HCT116 (cell line): ENCODE results near the gene ITGA1. TPM values are rescaled to one million over a fixed set of nuclear protein-coding genes. Genes with fewer than 3 reads are reported as not detected.

Source experiments
- ATAC-seq: fragments of 200-7000 bp; cut with Tn5 transposase; 2 replicates; pipeline ENCODE4 v1.9.1; 2020; ENCODE audit warnings: mild to moderate bottlenecking, moderate library complexity
- BruUV-seq: library from RNA; stranded (reverse); fragments of 400-500 nt; replicated peaks from 2 replicates; lab custom pipeline; 2021; lab: Mats Ljungman, UMichigan
- CTCF ChIA-PET: fragments of 300-600 bp; sonication (Branson Sonifier 250); formaldehyde crosslinking; loops from one replicate; lab custom pipeline; 2021; ENCODE audit warnings: antibody characterized with exemption; lab: Charles Lee
- POLR2A ChIA-PET: fragments of 300-600, 350-600 bp; sonication (Branson Sonifier 250); formaldehyde crosslinking; loops from one replicate; lab custom pipeline; 2021; ENCODE audit warnings: antibody characterized with exemption; lab: Charles Lee
- RAD21 ChIA-PET, 2 experiments: fragments of 300-600 bp; sonication (Branson Sonifier 250); formaldehyde crosslinking; loops; one replicate each; lab custom pipeline; 2023; ENCODE audit warnings: low total read pairs in 2 of 2; ENCODE audit not compliant: uncharacterized antibody in 2 of 2, unreplicated experiment in 2 of 2, low non-redundant PET in 1 of 2; lab: Charles Lee
- DNase-seq: peaks from one replicate; pipeline ENCODE4 v3.0.0-alpha.2; 2010; ENCODE audit warnings: low read depth, low spot score
- H2AFZ ChIP-seq: fragments of 200-600 bp; shearing (Covaris generic), sonication (generic); 2 replicates; pipeline ENCODE4 v1.6.1; 2017; ENCODE audit warnings: low read depth, mixed run types, mixed read lengths, antibody characterized with exemption, low read length; ENCODE audit not compliant: poor library complexity, severe bottlenecking
- H3K27ac ChIP-seq: 2 replicates; pipeline ENCODE4 v1.5.1; 2012; ENCODE audit warnings: low read depth, low read length
- H3K27me3 ChIP-seq: fragments of 200-600 bp; sonication (generic); 2 replicates; pipeline ENCODE4 v1.6.1; 2016; ENCODE audit warnings: mixed run types, low read length, mixed read lengths; ENCODE audit not compliant: insufficient read depth
- H3K36me3 ChIP-seq, 2 experiments: fragments of 200-500 bp in 1 of 2; fragments of 200-600 bp in 1 of 2; sonication (Bioruptor generic) in 1 of 2; sonication (generic) in 1 of 2; 2 replicates each; pipeline versions ENCODE4 v1.5.1 to v1.6.1; 2014 to 2016; ENCODE audit warnings: low read length in 2 of 2, inconsistent platforms in 1 of 2, mixed read lengths in 1 of 2, mixed run types in 1 of 2; ENCODE audit not compliant: insufficient read depth in 2 of 2, control insufficient read depth in 1 of 2
- H3K4me1 ChIP-seq, 2 experiments: fragments of 200-600 bp in 1 of 2; sonication (generic) in 1 of 2; 2 replicates each; pipeline versions ENCODE4 v1.5.1 to v1.6.1; 2012 to 2017; ENCODE audit warnings: low read length in 2 of 2, inconsistent platforms in 1 of 2, mild to moderate bottlenecking in 1 of 2, mixed read lengths in 1 of 2, mixed run types in 1 of 2, moderate library complexity in 1 of 2; ENCODE audit not compliant: insufficient read depth in 2 of 2, control insufficient read depth in 1 of 2
- H3K4me2 ChIP-seq: fragments of 200-600 bp; sonication (generic); 2 replicates; pipeline ENCODE4 v1.6.1; 2017; ENCODE audit warnings: mixed run types, low read length, mixed read lengths
- H3K4me3 ChIP-seq, 2 experiments: fragments of 200-600 bp in 1 of 2; sonication (generic) in 1 of 2; replicated peaks in 1 of 2; 2 replicates each; pipeline ENCODE4 v1.5.1; 2011 to 2016; ENCODE audit warnings: low read length in 2 of 2, control low read depth in 1 of 2, low read depth in 1 of 2, mild to moderate bottlenecking in 1 of 2, mixed read lengths in 1 of 2, mixed run types in 1 of 2
- H3K79me2 ChIP-seq: fragments of 200-600 bp; sonication (generic); 2 replicates; pipeline ENCODE4 v1.6.1; 2017; ENCODE audit warnings: mild to moderate bottlenecking, mixed run types, low read length, moderate library complexity, mixed read lengths; ENCODE audit not compliant: insufficient read depth
- H3K9ac ChIP-seq: fragments of 200-600 bp; sonication (generic); 2 replicates; pipeline ENCODE4 v1.6.1; 2016; ENCODE audit warnings: low read length, mixed read lengths
- H3K9me2 ChIP-seq: fragments of 200-600 bp; sonication (generic), shearing (Covaris generic); 2 replicates; pipeline ENCODE4 v1.6.1; 2017; ENCODE audit warnings: mixed run types, mild to moderate bottlenecking, moderate library complexity; ENCODE audit not compliant: insufficient read depth
- H3K9me3 ChIP-seq, 2 experiments: fragments of 200-500 bp in 1 of 2; fragments of 200-600 bp in 1 of 2; sonication (Bioruptor generic) in 1 of 2; sonication (generic) in 1 of 2; 2 replicates each; pipeline ENCODE4 v1.6.1; 2014 to 2017; ENCODE audit warnings: low read length in 2 of 2, mixed read lengths in 2 of 2, inconsistent platforms in 1 of 2, low read depth in 1 of 2, mild to moderate bottlenecking in 1 of 2, mixed run types in 1 of 2, moderate library complexity in 1 of 2; ENCODE audit not compliant: control insufficient read depth in 1 of 2, insufficient read depth in 1 of 2
- H4K20me1 ChIP-seq: fragments of 200-600 bp; sonication (generic), shearing (Covaris generic); 2 replicates; pipeline ENCODE4 v1.6.1; 2017; ENCODE audit warnings: mixed run types, mild to moderate bottlenecking, moderate library complexity; ENCODE audit not compliant: insufficient read depth
- EGR1 ChIP-seq: IDR thresholded peaks from 2 replicates; pipeline ENCODE4 v1.6.1; 2012; ENCODE audit warnings: low read depth
- EZH2phosphoT487 ChIP-seq: fragments of 200-600 bp; IDR thresholded peaks from 2 replicates; pipeline ENCODE4 v1.6.1; 2018; ENCODE audit warnings: antibody characterized with exemption, borderline replicate concordance
- JUND ChIP-seq: IDR thresholded peaks from 2 replicates; pipeline ENCODE4 v1.6.1; 2012
- POLR2A ChIP-seq: IDR thresholded peaks from 2 replicates; pipeline ENCODE4 v1.7.0; 2011; ENCODE audit warnings: borderline replicate concordance; ENCODE audit not compliant: insufficient read depth, insufficient read length; ENCODE audit errors: extremely low read depth
- POLR2AphosphoS5 ChIP-seq: IDR thresholded peaks from 2 replicates; pipeline ENCODE4 v1.6.1; 2011; ENCODE audit warnings: mild to moderate bottlenecking, low read depth, low read length, moderate library complexity
- RAD21 ChIP-seq: IDR thresholded peaks from 2 replicates; pipeline ENCODE4 v1.6.1; 2012; ENCODE audit warnings: low read depth, mild to moderate bottlenecking
- SP1 ChIP-seq: IDR thresholded peaks from 2 replicates; pipeline ENCODE4 v1.6.1; 2012; ENCODE audit warnings: low read depth
- SRF ChIP-seq: IDR thresholded peaks from 2 replicates; pipeline ENCODE4 v1.6.1; 2012; ENCODE audit warnings: low read depth
- TCF7L2 ChIP-seq: IDR thresholded peaks from 2 replicates; pipeline ENCODE4 v1.7.0; 2011; ENCODE audit warnings: borderline replicate concordance, inconsistent platforms; ENCODE audit not compliant: insufficient read depth, insufficient read length; ENCODE audit errors: extremely low read depth
- ZFX ChIP-seq: fragments of 450-650 bp; IDR thresholded peaks from 2 replicates; pipeline ENCODE4 v1.6.1; 2017
- ZNF274 ChIP-seq: fragments of 200-500 bp; sonication (Bioruptor generic); IDR thresholded peaks from 2 replicates; pipeline ENCODE4 v1.6.1; 2014; ENCODE audit warnings: mild to moderate bottlenecking, low read depth, low read length, inconsistent platforms
- intact Hi-C: fragments of 100-400 bp; cut with micrococcal nuclease; formaldehyde crosslinking; loops from 2 replicates; pipeline ENCODE4 v1.10.0; 2022
- total RNA-seq: library from RNA; stranded (reverse); gene quantifications from one replicate; pipeline ENCODE4 v1.2.1, GENCODE V29; 2021; ENCODE audit not compliant: unreplicated experiment
- TF ChIP-seq, protein P1 (sequence below): IDR thresholded peaks from 2 replicates; pipeline ENCODE4 v1.6.1; 2012; ENCODE audit warnings: low read depth
- TF ChIP-seq, protein P2 (sequence below), 3 experiments: fragments of 200-600 bp in 1 of 3; sonication (generic) in 1 of 3; IDR thresholded peaks in 2 of 3; conservative IDR thresholded peaks in 1 of 3; 2 replicates each; pipeline ENCODE4 v1.5.1; 2012 to 2017; ENCODE audit warnings: low read depth in 2 of 3, low read length in 2 of 3, antibody characterized with exemption in 1 of 3, borderline replicate concordance in 1 of 3, control low read depth in 1 of 3, mild to moderate bottlenecking in 1 of 3, mixed read lengths in 1 of 3, mixed run types in 1 of 3, moderate library complexity in 1 of 3; ENCODE audit not compliant: insufficient read depth in 1 of 3
- TF ChIP-seq, protein P3 (sequence below): IDR thresholded peaks from 2 replicates; pipeline ENCODE4 v1.6.1; 2012

Gene ITGA1
- total RNA-seq, 1 experiment from 2014 or later: 1.8 TPM

DNA sequence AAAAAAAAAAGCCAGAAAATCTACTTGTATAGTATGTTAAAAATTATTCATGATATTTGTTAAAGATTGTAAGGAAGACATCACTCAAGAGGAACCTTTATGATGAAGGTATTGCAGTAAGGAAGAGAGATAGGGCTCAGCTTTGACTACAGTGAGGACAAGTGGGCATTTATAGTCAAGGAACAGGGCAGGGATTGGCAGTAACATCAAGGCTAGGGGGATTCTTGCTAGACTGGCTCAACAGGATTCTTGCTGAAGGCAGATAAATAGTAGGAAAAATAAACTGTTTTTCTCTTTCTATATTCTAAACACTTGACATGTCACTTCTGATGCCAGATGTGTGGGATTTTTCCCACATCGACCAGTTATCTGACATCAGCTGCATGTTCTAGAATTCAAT is 96.7 kb downstream of the ITGA1 start:
- Histone ChIP-seq H3K9me2 (no peaks in the 10 kb centered on the region), H3K4me1 (no peaks in the 10 kb centered on the region), H3K4me3 (no peak overlapping the region), H3K36me3 (no peaks in the 10 kb centered on the region), H3K9me3 (no peaks in the 10 kb centered on the region), H4K20me1 (no peaks in the 10 kb centered on the region), H3K79me2 (no peaks in the 10 kb centered on the region), H3K9ac (no peak overlapping the region), H3K27me3 (no peaks in the 10 kb centered on the region), H3K4me2 (no peak overlapping the region), H3K27ac (no peak overlapping the region), H2AFZ (no peak overlapping the region)
- no TSS peak for BruUV-seq
- DNase-seq: no peak
- CTCF ChIA-PET: interaction anchor here (1.9 kb wide), 1 partner anchor 31 kb away, joined by 5 read pairs; no protein-coding TSS in a partner anchor
- intact Hi-C loops: no loop called here
- no peak for TF ChIP-seq ZFX
- no peak for TF ChIP-seq EGR1
- no peak for TF ChIP-seq POLR2A
- TF ChIP-seq EZH2phosphoT487: no peak
- TF ChIP-seq, protein P1, sequence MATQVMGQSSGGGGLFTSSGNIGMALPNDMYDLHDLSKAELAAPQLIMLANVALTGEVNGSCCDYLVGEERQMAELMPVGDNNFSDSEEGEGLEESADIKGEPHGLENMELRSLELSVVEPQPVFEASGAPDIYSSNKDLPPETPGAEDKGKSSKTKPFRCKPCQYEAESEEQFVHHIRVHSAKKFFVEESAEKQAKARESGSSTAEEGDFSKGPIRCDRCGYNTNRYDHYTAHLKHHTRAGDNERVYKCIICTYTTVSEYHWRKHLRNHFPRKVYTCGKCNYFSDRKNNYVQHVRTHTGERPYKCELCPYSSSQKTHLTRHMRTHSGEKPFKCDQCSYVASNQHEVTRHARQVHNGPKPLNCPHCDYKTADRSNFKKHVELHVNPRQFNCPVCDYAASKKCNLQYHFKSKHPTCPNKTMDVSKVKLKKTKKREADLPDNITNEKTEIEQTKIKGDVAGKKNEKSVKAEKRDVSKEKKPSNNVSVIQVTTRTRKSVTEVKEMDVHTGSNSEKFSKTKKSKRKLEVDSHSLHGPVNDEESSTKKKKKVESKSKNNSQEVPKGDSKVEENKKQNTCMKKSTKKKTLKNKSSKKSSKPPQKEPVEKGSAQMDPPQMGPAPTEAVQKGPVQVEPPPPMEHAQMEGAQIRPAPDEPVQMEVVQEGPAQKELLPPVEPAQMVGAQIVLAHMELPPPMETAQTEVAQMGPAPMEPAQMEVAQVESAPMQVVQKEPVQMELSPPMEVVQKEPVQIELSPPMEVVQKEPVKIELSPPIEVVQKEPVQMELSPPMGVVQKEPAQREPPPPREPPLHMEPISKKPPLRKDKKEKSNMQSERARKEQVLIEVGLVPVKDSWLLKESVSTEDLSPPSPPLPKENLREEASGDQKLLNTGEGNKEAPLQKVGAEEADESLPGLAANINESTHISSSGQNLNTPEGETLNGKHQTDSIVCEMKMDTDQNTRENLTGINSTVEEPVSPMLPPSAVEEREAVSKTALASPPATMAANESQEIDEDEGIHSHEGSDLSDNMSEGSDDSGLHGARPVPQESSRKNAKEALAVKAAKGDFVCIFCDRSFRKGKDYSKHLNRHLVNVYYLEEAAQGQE: no peak
- no peak for TF ChIP-seq POLR2AphosphoS5
- no peak for TF ChIP-seq SP1
- TF ChIP-seq, protein P2, sequence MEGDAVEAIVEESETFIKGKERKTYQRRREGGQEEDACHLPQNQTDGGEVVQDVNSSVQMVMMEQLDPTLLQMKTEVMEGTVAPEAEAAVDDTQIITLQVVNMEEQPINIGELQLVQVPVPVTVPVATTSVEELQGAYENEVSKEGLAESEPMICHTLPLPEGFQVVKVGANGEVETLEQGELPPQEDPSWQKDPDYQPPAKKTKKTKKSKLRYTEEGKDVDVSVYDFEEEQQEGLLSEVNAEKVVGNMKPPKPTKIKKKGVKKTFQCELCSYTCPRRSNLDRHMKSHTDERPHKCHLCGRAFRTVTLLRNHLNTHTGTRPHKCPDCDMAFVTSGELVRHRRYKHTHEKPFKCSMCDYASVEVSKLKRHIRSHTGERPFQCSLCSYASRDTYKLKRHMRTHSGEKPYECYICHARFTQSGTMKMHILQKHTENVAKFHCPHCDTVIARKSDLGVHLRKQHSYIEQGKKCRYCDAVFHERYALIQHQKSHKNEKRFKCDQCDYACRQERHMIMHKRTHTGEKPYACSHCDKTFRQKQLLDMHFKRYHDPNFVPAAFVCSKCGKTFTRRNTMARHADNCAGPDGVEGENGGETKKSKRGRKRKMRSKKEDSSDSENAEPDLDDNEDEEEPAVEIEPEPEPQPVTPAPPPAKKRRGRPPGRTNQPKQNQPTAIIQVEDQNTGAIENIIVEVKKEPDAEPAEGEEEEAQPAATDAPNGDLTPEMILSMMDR (IDR thresholded peaks at IDR 0.05 in 2 of 3, conservative IDR thresholded peaks at IDR 0.05 in 1 of 3; ENCODE audit: borderline replicate concordance in 1 of 3, insufficient read depth in 1 of 3, low read depth in 2 of 3, low read length in 2 of 3): no peak
- no peak for TF ChIP-seq JUND
- TF ChIP-seq SRF: no peak
- no peak for TF ChIP-seq RAD21
- TF ChIP-seq, protein P3, sequence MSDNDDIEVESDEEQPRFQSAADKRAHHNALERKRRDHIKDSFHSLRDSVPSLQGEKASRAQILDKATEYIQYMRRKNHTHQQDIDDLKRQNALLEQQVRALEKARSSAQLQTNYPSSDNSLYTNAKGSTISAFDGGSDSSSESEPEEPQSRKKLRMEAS: no peak
- no peak for TF ChIP-seq ZNF274
- no peak for TF ChIP-seq TCF7L2
- ATAC-seq: no peak
- POLR2A ChIA-PET: no interaction called here
- RAD21 ChIA-PET: no interaction called here
